Ascending aorta (tissue), 2 donors: ENCODE measurements around the gene EPB41L4A. TPM values are rescaled to one million over a fixed set of nuclear protein-coding genes. Genes with fewer than 3 reads are reported as not detected.

ENCODE experiments used
- DNase-seq, 2 donors: peaks; one replicate each; pipeline ENCODE4 v3.0.0-alpha.2; 2019; ENCODE audit warnings: low spot score in 2 of 2
- H3K27ac ChIP-seq, 2 donors: fragments of 200-600 bp; sonication (generic); one replicate each; pipeline ENCODE4 v1.5.1; 2016 to 2017; ENCODE audit warnings: mild to moderate bottlenecking in 1 of 2
- H3K27me3 ChIP-seq: fragments of 200-600 bp; sonication (generic); one replicate; pipeline ENCODE4 v1.5.1; 2017
- H3K36me3 ChIP-seq, 2 donors: fragments of 200-600 bp; sonication (generic); one replicate each; pipeline ENCODE4 v1.5.1; 2016
- H3K4me1 ChIP-seq, 2 donors: fragments of 200-600 bp; sonication (generic); one replicate each; pipeline ENCODE4 v1.5.1; 2016 to 2017; ENCODE audit warnings: mild to moderate bottlenecking in 1 of 2
- H3K4me3 ChIP-seq, 2 donors: fragments of 200-600 bp; sonication (generic); one replicate each; pipeline ENCODE4 v1.5.1; 2016 to 2017; ENCODE audit warnings: mild to moderate bottlenecking in 1 of 2
- H3K9me3 ChIP-seq, 2 donors: fragments of 200-600 bp; sonication (generic); one replicate each; pipeline ENCODE4 v1.5.1; 2016
- CTCF ChIP-seq, 3 experiments: fragments of 200-600 bp in 2 of 3; fragments of 450-650 bp in 1 of 3; sonication (generic) in 2 of 3; IDR thresholded peaks; one replicate each; pipeline ENCODE4 v1.5.1; 2016 to 2019; ENCODE audit warnings: antibody characterized with exemption in 3 of 3, mild to moderate bottlenecking in 1 of 3, moderate library complexity in 1 of 3
- intact Hi-C: fragments of 100-400 bp; cut with DNase I; formaldehyde crosslinking; loops from one replicate; pipeline ENCODE4 v1.15.1; 2023
- total RNA-seq: library from RNA; depleted of rRNA; stranded (reverse); fragments of >200 nt; gene quantifications from one replicate; pipeline ENCODE4 v1.1.0, GENCODE V29; 2016

Gene EPB41L4A
- total RNA-seq, 1 donor from 2014 or later: 9.4 TPM

- no peaks in the 10 kb centered on the region for H3K27me3 ChIP-seq
- H3K36me3 ChIP-seq: no peaks in the 10 kb centered on the region
- H3K4me1 ChIP-seq: peaks cover 0 to 7% of the 10 kb centered on the region in 2 donors
- no peak overlapping the region for H3K27ac ChIP-seq
- intact Hi-C loops: no loop called here
- no peak for TF ChIP-seq CTCF (IDR thresholded peaks at IDR 0.05)
- H3K9me3 ChIP-seq: no peaks in the 10 kb centered on the region
- H3K4me3 ChIP-seq: no peak overlapping the region
- no peak for DNase-seq
These were observed 65.4 kb downstream of the EPB41L4A start for GRCh38 chr5:112353678-112354077.

DNA sequence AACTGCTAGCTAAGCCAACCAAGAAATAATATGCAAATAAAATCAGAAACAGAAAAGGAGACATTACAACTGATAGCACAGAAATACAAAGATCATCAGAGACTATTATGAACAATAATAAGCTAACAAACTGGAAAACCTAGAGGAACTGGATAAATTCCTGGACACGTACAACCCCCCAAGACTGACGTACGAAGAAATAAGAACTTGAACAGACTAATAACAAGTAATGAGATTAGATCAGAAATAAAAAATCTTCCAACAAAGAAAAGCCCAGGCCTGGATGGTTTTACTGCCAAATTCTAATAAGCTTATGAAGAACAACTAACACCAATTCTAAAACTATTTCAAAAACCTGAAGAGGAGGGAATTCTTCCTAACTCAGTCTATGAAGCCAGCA lies 67.9 kb downstream of the EPB41L4A start:
- H3K4me3 ChIP-seq: no peak overlapping the region
- H3K27ac ChIP-seq: no peak overlapping the region
- H3K4me1 ChIP-seq: peaks cover 0 to 7% of the 10 kb centered on the region in 2 donors
- H3K27me3 ChIP-seq: no peaks in the 10 kb centered on the region
- H3K9me3 ChIP-seq: no peaks in the 10 kb centered on the region
- intact Hi-C loops: no loop called here
- DNase-seq: no peak
- H3K36me3 ChIP-seq: no peaks in the 10 kb centered on the region
- TF ChIP-seq CTCF (IDR thresholded peaks at IDR 0.05): no peak

GRCh38 chr5:112350626-112351025 lies 68.5 kb downstream of the EPB41L4A start:
- H3K9me3 ChIP-seq: no peaks in the 10 kb centered on the region
- H3K27me3 ChIP-seq: no peaks in the 10 kb centered on the region
- intact Hi-C loops: no loop called here
- H3K4me1 ChIP-seq: peaks cover 0 to 7% of the 10 kb centered on the region in 2 donors
- no peak for TF ChIP-seq CTCF (IDR thresholded peaks at IDR 0.05)
- H3K36me3 ChIP-seq: no peaks in the 10 kb centered on the region
- H3K4me3 ChIP-seq: no peak overlapping the region
- no peak for DNase-seq
- no peak overlapping the region for H3K27ac ChIP-seq

DNA sequence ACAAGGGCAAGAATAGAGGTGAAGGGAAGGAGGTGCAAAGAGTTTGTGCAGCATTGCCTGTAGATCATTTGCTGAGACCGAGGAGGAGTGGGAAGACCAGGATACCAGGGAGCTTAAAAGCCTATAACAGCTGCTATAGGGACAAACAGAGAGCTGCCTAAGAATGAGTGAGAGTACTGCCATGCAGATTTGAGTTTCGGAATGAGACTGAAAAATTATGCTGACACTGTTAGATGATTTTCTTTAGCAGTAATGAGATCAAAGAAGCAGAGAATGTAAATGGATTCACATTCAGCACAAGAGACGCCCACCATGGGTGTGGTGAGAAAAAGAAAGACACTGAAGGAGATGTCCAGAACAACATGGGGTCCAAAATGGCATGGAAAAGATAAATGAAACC lies 69.7 kb downstream of the EPB41L4A start:
- Histone ChIP-seq H3K4me1 (peaks cover 0 to 7% of the 10 kb centered on the region in 2 donors), H3K27me3 (no peaks in the 10 kb centered on the region), H3K27ac (no peak overlapping the region), H3K9me3 (no peaks in the 10 kb centered on the region), H3K36me3 (no peaks in the 10 kb centered on the region), H3K4me3 (no peak overlapping the region)
- no peak for TF ChIP-seq CTCF (IDR thresholded peaks at IDR 0.05)
- DNase-seq: no peak
- intact Hi-C loops: no loop called here

GRCh38 chr5:112348915-112349314 lies 70.2 kb downstream of the EPB41L4A start:
- TF ChIP-seq CTCF (IDR thresholded peaks at IDR 0.05): no peak
- Histone ChIP-seq H3K9me3 (no peaks in the 10 kb centered on the region), H3K27me3 (no peaks in the 10 kb centered on the region), H3K4me3 (no peak overlapping the region), H3K36me3 (no peaks in the 10 kb centered on the region), H3K27ac (no peak overlapping the region), H3K4me1 (peaks cover 0 to 7% of the 10 kb centered on the region in 2 donors)
- DNase-seq: no peak
- intact Hi-C loops: no loop called here

DNA sequence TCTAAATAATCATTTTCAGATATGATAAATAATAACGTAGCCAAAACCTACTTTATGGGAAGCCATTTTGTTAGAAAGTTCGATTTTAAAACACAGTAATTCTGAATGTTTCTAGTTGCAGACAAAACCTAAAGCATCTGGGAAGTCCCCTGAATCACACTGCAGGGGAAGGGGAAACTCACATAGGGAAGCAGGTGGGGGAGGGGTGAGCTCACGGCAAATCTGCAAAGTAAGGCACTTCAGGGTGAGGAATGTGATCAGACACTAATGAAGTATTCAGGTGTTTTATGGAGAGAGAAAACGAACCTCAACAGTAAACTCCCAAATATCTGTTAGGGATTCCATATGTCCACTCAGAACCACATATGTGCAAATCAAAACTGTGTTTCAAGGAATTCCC lies 70.7 kb downstream of the EPB41L4A start:
- no peak for TF ChIP-seq CTCF (IDR thresholded peaks at IDR 0.05)
- Histone ChIP-seq H3K27me3 (no peaks in the 10 kb centered on the region), H3K27ac (no peak overlapping the region), H3K4me3 (no peak overlapping the region), H3K4me1 (peaks cover 0 to 7% of the 10 kb centered on the region in 2 donors), H3K9me3 (no peaks in the 10 kb centered on the region), H3K36me3 (no peaks in the 10 kb centered on the region)
- no peak for DNase-seq
- intact Hi-C loops: no loop called here
